ENCODE results near the gene RPRML.

DNA sequence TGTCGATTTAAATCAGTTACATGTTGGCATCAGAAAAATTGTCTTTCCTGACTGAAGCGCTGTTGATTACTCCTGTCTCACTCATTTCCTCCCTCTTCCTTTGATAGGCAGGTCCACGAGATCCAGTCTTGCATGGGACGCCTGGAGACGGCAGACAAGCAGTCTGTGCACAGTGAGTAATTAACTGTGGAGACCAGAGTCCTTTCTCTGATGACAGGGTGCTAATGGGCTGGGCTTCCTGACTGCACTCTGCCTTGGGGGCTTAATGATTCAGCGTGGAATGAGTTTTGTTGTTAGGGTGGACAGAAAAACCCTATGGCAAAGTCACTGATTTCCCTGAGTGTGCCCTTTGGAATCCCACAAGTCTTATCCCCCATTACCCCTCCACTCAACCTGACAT is 49.6 kb downstream of the RPRML start:
- TF ChIP-seq, protein P1, sequence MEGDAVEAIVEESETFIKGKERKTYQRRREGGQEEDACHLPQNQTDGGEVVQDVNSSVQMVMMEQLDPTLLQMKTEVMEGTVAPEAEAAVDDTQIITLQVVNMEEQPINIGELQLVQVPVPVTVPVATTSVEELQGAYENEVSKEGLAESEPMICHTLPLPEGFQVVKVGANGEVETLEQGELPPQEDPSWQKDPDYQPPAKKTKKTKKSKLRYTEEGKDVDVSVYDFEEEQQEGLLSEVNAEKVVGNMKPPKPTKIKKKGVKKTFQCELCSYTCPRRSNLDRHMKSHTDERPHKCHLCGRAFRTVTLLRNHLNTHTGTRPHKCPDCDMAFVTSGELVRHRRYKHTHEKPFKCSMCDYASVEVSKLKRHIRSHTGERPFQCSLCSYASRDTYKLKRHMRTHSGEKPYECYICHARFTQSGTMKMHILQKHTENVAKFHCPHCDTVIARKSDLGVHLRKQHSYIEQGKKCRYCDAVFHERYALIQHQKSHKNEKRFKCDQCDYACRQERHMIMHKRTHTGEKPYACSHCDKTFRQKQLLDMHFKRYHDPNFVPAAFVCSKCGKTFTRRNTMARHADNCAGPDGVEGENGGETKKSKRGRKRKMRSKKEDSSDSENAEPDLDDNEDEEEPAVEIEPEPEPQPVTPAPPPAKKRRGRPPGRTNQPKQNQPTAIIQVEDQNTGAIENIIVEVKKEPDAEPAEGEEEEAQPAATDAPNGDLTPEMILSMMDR (IDR thresholded peaks at IDR 0.05; ENCODE audit: low read depth, low read length, missing input control), result no peak
- no peak for TF ChIP-seq SP1 (IDR thresholded peaks at IDR 0.05)
- TF ChIP-seq, protein P2, sequence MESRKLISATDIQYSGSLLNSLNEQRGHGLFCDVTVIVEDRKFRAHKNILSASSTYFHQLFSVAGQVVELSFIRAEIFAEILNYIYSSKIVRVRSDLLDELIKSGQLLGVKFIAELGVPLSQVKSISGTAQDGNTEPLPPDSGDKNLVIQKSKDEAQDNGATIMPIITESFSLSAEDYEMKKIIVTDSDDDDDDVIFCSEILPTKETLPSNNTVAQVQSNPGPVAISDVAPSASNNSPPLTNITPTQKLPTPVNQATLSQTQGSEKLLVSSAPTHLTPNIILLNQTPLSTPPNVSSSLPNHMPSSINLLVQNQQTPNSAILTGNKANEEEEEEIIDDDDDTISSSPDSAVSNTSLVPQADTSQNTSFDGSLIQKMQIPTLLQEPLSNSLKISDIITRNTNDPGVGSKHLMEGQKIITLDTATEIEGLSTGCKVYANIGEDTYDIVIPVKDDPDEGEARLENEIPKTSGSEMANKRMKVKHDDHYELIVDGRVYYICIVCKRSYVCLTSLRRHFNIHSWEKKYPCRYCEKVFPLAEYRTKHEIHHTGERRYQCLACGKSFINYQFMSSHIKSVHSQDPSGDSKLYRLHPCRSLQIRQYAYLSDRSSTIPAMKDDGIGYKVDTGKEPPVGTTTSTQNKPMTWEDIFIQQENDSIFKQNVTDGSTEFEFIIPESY (IDR thresholded peaks at IDR 0.05), result no peak

Measured in liver (tissue), 3 donors.